Heart right ventricle (tissue), 16 donors: ENCODE data around the gene MSH6. TPM values are rescaled to one million over a fixed set of nuclear protein-coding genes. Genes with fewer than 3 reads are reported as not detected.
"Not testable (repeated sequence)": the region's sequence is repeated elsewhere in the genome, so short reads cannot be mapped to it uniquely, and the experiment has no call there.

Experiments
- ATAC-seq, 8 donors: fragments of 200-7000 bp; cut with Tn5 transposase; one replicate each; pipeline ENCODE4 v1.9.1; 2020; ENCODE audit warnings: mild to moderate bottlenecking in 8 of 8, moderate library complexity in 8 of 8, moderate number of reproducible peaks in 1 of 8
- DNase-seq, 2 donors: peaks; one replicate each; pipeline ENCODE4 v3.0.0-alpha.2; 2020
- H3K27ac ChIP-seq, 10 donors: fragments of 200-600 bp; sonication (generic) in 2 of 10; one replicate each; pipeline versions ENCODE4 v1.5.0 to v1.8.0; 2020 to 2022; ENCODE audit warnings: mild to moderate bottlenecking in 3 of 10
- H3K27me3 ChIP-seq, 7 donors: fragments of 200-600 bp; one replicate each; pipeline ENCODE4 v1.8.0; 2021 to 2022; ENCODE audit warnings: mild to moderate bottlenecking in 2 of 7
- H3K36me3 ChIP-seq, 9 donors: fragments of 200-600 bp; sonication (generic) in 1 of 9; one replicate each; pipeline versions ENCODE4 v1.5.0 to v1.8.0; 2020 to 2022; ENCODE audit warnings: mild to moderate bottlenecking in 2 of 9
- H3K4me1 ChIP-seq, 9 donors: fragments of 200-600 bp; sonication (generic) in 1 of 9; one replicate each; pipeline versions ENCODE4 v1.5.0 to v1.8.0; 2020 to 2022; ENCODE audit warnings: mild to moderate bottlenecking in 4 of 9
- H3K4me3 ChIP-seq, 10 donors: fragments of 200-600 bp; sonication (generic) in 2 of 10; one replicate each; pipeline versions ENCODE4 v1.5.0 to v1.8.0; 2020 to 2022; ENCODE audit warnings: mild to moderate bottlenecking in 7 of 10, moderate library complexity in 2 of 10
- H3K9me3 ChIP-seq, 11 donors: fragments of 200-600 bp in 10 of 11; sonication (generic) in 2 of 11; one replicate each; pipeline versions ENCODE4 v1.5.0 to v1.8.0; 2013 to 2022; ENCODE audit warnings: mild to moderate bottlenecking in 2 of 11, control low read depth in 1 of 11, moderate library complexity in 1 of 11
- WGBS, 2 donors: extraction: QIAGEN DNeasy Blood & Tissue Kit; methylation state at CpG; one replicate each; pipeline ENCODE4 v1.1.7; 2013; ENCODE audit warnings: inconsistent platforms in 1 of 2; 5-methylcytosine and 5-hydroxymethylcytosine counted together
- intact Hi-C, 10 donors: fragments of 100-400 bp; cut with DNase I; formaldehyde crosslinking; loops; one replicate each; pipeline versions ENCODE4 v1.11.1 to v1.14.2; 2022
- polyA plus RNA-seq, 2 donors: library from polyadenylated mRNA; stranded (reverse); fragments of 200-250 nt; gene quantifications; one replicate each; pipeline ENCODE4 v1.2.3, GENCODE V29; 2013
- total RNA-seq, 10 donors: library from RNA; stranded (reverse); fragmentation: NEBNext Ultra II Directional in 3 of 10; extraction: Animal tissue kit (Norgen Biotek cat#: 25700) in 3 of 10; gene quantifications; one replicate each; pipeline versions ENCODE4 v1.2.1 to v1.2.4, GENCODE V29; 2021 to 2023
- TF ChIP-seq, protein P1 (sequence below), 9 donors: fragments of 200-600 bp; sonication (generic) in 2 of 9; IDR thresholded peaks; one replicate each; pipeline versions ENCODE4 v1.5.0 to v1.8.0; 2021 to 2022; ENCODE audit warnings: antibody characterized with exemption in 9 of 9, mild to moderate bottlenecking in 5 of 9, moderate library complexity in 1 of 9
- donor health status: Arrhythmogenic right ventricular cardiomyopathy.
- donor health status: ischemic (EF 13 %, LVEDD 7.1; RV severe dilation, severe dysfunction).
- donor health status: healthy with polysubstance abuse.
- donor health status: DM: no; HTN: yes; CAD: no.
- donor health status: DM: no; HTN: no; CAD: no.
- donor health status: ischemic (EF 25% LVEDD 6.9; RV normal size, moderate dysfunction).
- donor health status: ischemic (EF 25% LVEDD 5.7; RV mildly dilated, moderate dysfunction).
- donor health status: healthy.
- donor health status: DM: yes; HTN: yes; CAD: no.
- donor health status: Ischemic cardiomyopathy.
- donor health status: ischemic (EF 35%, LVEDD 5.7; RV mildly dilated, moderate dysfunction).
- donor health status: nonischemic (EF 11% LVEDD 7.7; RV severe dilation, severe dysfunction).
- donor health status: DM: yes; HTN: yes; CAD: no.
- donor health status: PGD.
- donor health status: ischemic (EF 29% LVEDD 5.4; RV normal size, mild dysfunction).
- donor health status: nonischemic (EF 23%, LVEDD 6.1; RV moderate dilation, normal function).

MSH6 gene
- total and polyA plus RNA-seq, 12 donors, result 4.5 to 25.2 (median 21.0) TPM

DNA sequence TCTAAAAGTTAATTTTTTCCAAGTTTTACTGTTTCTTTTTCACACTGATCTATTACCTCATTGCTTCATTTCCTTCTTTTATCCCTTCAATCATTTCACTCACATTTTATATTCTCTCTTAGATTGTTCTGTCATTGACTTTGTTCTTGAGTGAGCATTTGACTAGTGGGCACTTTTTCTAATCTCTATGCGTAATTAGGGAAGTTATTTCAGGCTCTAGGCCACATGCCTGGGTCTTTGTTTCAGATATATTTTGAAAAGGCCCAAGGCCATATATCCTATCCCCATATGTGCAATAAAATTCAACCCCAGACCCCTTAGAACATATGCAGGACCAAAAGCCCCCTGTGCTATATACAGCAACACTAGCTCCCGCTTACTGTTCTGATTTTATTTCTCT is 61.2 kb downstream of the MSH6 start:
- Histone ChIP-seq H3K4me3 (no peak overlapping the region), H3K36me3 (peaks cover 0 to 11% (median 2%) of the 10 kb centered on the region in 9 donors), H3K4me1 (peaks cover 0 to 54% (median 30%) of the 10 kb centered on the region in 9 donors), H3K27ac (peak overlapping the region in 3 of 10 donors; percentile 3 to 16 (median 6)), H3K9me3 (no peaks in the 10 kb centered on the region), H3K27me3 (no peaks in the 10 kb centered on the region)
- DNase-seq (no peak), ATAC-seq (peak in 4 of 8 donors; percentile 12 to 61 (median 55))
- TF ChIP-seq, protein P1, sequence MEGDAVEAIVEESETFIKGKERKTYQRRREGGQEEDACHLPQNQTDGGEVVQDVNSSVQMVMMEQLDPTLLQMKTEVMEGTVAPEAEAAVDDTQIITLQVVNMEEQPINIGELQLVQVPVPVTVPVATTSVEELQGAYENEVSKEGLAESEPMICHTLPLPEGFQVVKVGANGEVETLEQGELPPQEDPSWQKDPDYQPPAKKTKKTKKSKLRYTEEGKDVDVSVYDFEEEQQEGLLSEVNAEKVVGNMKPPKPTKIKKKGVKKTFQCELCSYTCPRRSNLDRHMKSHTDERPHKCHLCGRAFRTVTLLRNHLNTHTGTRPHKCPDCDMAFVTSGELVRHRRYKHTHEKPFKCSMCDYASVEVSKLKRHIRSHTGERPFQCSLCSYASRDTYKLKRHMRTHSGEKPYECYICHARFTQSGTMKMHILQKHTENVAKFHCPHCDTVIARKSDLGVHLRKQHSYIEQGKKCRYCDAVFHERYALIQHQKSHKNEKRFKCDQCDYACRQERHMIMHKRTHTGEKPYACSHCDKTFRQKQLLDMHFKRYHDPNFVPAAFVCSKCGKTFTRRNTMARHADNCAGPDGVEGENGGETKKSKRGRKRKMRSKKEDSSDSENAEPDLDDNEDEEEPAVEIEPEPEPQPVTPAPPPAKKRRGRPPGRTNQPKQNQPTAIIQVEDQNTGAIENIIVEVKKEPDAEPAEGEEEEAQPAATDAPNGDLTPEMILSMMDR (IDR thresholded peaks at IDR 0.05), result no peak
- WGBS, 2 donors, result 66 to 76% methylated on average over 2 of the region's 2 CpGs
- intact Hi-C loops, result loop anchor here in 1 of 10 donors (10.0 kb wide), 1 partner anchor 61 kb away; the partner anchor contains the start of gene FBXO11

DNA sequence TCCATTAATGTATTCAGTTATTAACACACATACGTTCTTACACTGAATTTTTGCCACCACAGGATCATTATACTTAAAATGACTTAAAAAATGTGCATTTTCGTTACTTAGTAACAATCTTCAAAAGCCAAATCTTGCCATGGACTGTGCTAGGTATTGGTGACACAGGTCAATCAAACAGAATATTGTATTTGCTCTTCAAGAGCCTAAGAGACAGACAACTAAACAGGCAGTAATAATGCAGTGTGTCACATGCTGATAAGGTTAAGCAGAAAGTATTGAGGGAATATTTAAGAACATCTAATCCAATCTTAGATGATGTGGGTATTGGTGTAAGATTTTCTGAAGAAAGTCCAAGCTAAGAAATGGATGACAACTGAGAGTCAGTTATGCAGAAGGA is 66.4 kb downstream of the MSH6 start:
- Histone ChIP-seq H3K9me3 (no peaks in the 10 kb centered on the region), H3K4me3 (no peak overlapping the region), H3K36me3 (peaks cover 0 to 8% (median 0%) of the 10 kb centered on the region in 9 donors), H3K4me1 (peaks cover 0 to 63% (median 26%) of the 10 kb centered on the region in 9 donors), H3K27ac (no peak overlapping the region), H3K27me3 (no peaks in the 10 kb centered on the region)
- ATAC-seq (no peak), DNase-seq (no peak)
- intact Hi-C loops, result loop anchor here in 1 of 10 donors (10.0 kb wide), 1 partner anchor 55 kb away; the partner anchor contains the start of gene FBXO11
- TF ChIP-seq, protein P1 (IDR thresholded peaks at IDR 0.05), result no peak
- 85% methylated on average over 2 of the region's 2 CpGs for WGBS, 2 donors

DNA sequence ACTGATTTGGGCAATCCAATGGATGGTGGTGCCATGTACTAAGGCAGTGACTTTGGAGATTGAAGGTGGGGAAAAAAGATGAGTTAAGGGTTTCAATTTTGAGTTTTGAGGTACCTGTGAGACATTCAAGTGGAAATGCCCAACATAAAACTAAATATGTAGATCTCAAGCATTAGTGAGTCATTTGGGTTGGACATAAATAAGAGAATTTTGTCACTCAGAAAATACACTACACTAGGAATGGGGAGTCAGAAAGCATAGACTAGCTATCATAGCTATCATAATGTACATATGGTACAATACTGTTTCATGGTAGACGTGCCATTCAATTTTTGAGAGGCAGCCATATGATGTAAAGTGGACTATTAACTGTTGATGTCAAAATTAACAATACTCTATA is 67.3 kb downstream of the MSH6 start:
- Histone ChIP-seq H3K4me1 (peaks cover 0 to 60% (median 18%) of the 10 kb centered on the region in 9 donors), H3K36me3 (peaks cover 0 to 8% (median 0%) of the 10 kb centered on the region in 9 donors), H3K27me3 (no peaks in the 10 kb centered on the region), H3K4me3 (no peak overlapping the region), H3K27ac (no peak overlapping the region), H3K9me3 (no peaks in the 10 kb centered on the region)
- no peak for ATAC-seq
- intact Hi-C loops, result loop anchor here in 5 of 10 donors (5.0 to 10.0 kb wide), 4 partner anchors 55 to 575 kb away; partner anchors contain the start of gene FBXO11 (in 1 of the 5)
- TF ChIP-seq, protein P1 (IDR thresholded peaks at IDR 0.05), result no peak
- 74 to 90% methylated on average over 1 of the region's 1 CpG for WGBS, 2 donors
- no peak for DNase-seq

GRCh38 chr2:47853067-47853777 is 70.3 kb downstream of the MSH6 start:
- not testable (repeated sequence) for H3K4me3 ChIP-seq, DNase-seq, ATAC-seq, H3K27me3 ChIP-seq, H3K36me3 ChIP-seq, H3K27ac ChIP-seq, H3K9me3 ChIP-seq
- peaks cover 0 to 72% (median 30%) of the 10 kb centered on the region in 9 donors for H3K4me1 ChIP-seq
- 83 to 85% methylated on average over 8 of the region's 8 CpGs for WGBS, 2 donors
- intact Hi-C loops, result loop anchor here in 5 of 10 donors (5.0 to 10.0 kb wide), 4 partner anchors 52 to 572 kb away; partner anchors contain the start of gene FBXO11 (in 1 of the 5)

Other genes with a start within 250 kb of the MSH6 start
- under 1 TPM in 8 of 10 donors, not detected in 2; 0.04 to 0.76 (median 0.10) TPM for gene KCNK12, start 212.2 kb upstream of the MSH6 start, total RNA-seq
- under 1 TPM; 0.01 to 0.07 TPM for gene KCNK12, start 212.2 kb upstream of the MSH6 start, polyA plus RNA-seq
- gene FBXO11, start 123.4 kb downstream of the MSH6 start, total RNA-seq, result 10 to 100 TPM; 33.3 to 48.2 (median 37.6) TPM
- 10 to 100 TPM; 15.7 to 27.8 TPM for gene FBXO11, start 123.4 kb downstream of the MSH6 start, polyA plus RNA-seq